Frontal cortex (tissue), 4 donors: ENCODE data around the gene GPR176. TPM values are rescaled to one million over a fixed set of nuclear protein-coding genes. Genes with fewer than 3 reads are reported as not detected.
A peak's percentile ranks its signal among the peaks of the same experiment; 100 is the strongest.

Source experiments
- DNase-seq, 2 donors: peaks; one replicate each; pipeline ENCODE4 v3.0.0; 2012; ENCODE audit warnings: low spot score in 2 of 2
- FAIRE-seq: peaks from 2 replicates; lab custom pipeline; 2012; peaks lifted over from hg19 to GRCh38; lab: Jason Lieb, UNC
- total RNA-seq: library from RNA; depleted of rRNA; stranded (reverse); fragments of >200 nt; gene quantifications from one replicate; pipeline ENCODE4 v1.2.3, GENCODE V29; 2014
- donor health status: control.
- donor health status: control.
- donor health status: control.

GPR176 gene
- total RNA-seq: 31.4 TPM

GRCh38 chr15:39919748-39920509, at the start of gene GPR176:
GPR176 (minus strand) TSS chr15:39920266; CDS start chr15:39920026, 240 bp downstream.
- FAIRE-seq (no peak), DNase-seq (peak; percentile 51 to 54)

- FAIRE-seq: no peak
- no peak for DNase-seq
Observed at GRCh38 chr15:39969002-39969394, 48.9 kb upstream of the GPR176 start.

GRCh38 chr15:39968273-39969001, 48.4 kb upstream of the GPR176 start:
- DNase-seq (no peak), FAIRE-seq (no peak)

- DNase-seq (no peak), FAIRE-seq (no peak)
Observed at GRCh38 chr15:39966521-39966920, 46.5 kb upstream of the GPR176 start.

GRCh38 chr15:39963786-39964185, 43.7 kb upstream of the GPR176 start:
- DNase-seq: no peak

GRCh38 chr15:39961051-39961450, 41.0 kb upstream of the GPR176 start:
- no peak for DNase-seq
- FAIRE-seq: no peak

More at GRCh38 chr15:39963786-39964185, 43.7 kb upstream of the GPR176 start:
- no peak for FAIRE-seq

- DNase-seq: no peak
- FAIRE-seq: no peak
Observed at GRCh38 chr15:39960411-39960810, 40.3 kb upstream of the GPR176 start.

GRCh38 chr15:39959411-39959810, 39.3 kb upstream of the GPR176 start:
- FAIRE-seq (no peak), DNase-seq (no peak)

- no peak for FAIRE-seq
- DNase-seq: no peak
Observed at GRCh38 chr15:39957481-39957880, 37.4 kb upstream of the GPR176 start.

GRCh38 chr15:39953521-39953920, 33.5 kb upstream of the GPR176 start:
- DNase-seq: no peak
- no peak for FAIRE-seq

GRCh38 chr15:39951561-39951960, 31.5 kb upstream of the GPR176 start:
- DNase-seq: no peak
- no peak for FAIRE-seq

GRCh38 chr15:39948817-39949216, 28.8 kb upstream of the GPR176 start:
- DNase-seq (no peak), FAIRE-seq (no peak)

GRCh38 chr15:39947401-39948197, 27.5 kb upstream of the GPR176 start:
- FAIRE-seq (no peak), DNase-seq (no peak)

- FAIRE-seq (no peak), DNase-seq (no peak)
Observed at GRCh38 chr15:39946862-39947261, 26.8 kb upstream of the GPR176 start.

- DNase-seq: no peak
- no peak for FAIRE-seq
Observed at GRCh38 chr15:39944726-39945125, 24.7 kb upstream of the GPR176 start.

- DNase-seq (no peak), FAIRE-seq (no peak)
Observed at GRCh38 chr15:39942753-39943150, 22.7 kb upstream of the GPR176 start.

GRCh38 chr15:39942101-39942752, 22.2 kb upstream of the GPR176 start:
- FAIRE-seq: no peak

GRCh38 chr15:39939487-39940452, 19.7 kb upstream of the GPR176 start:
- DNase-seq (no peak), FAIRE-seq (no peak)

More at GRCh38 chr15:39942101-39942752, 22.2 kb upstream of the GPR176 start:
- DNase-seq: no peak

- DNase-seq (no peak), FAIRE-seq (no peak)
Observed at GRCh38 chr15:39937696-39938095, 17.6 kb upstream of the GPR176 start.
